Jurkat, Clone E6-1 (cell line): ENCODE measurements around the gene SSTR4.
A peak's percentile ranks its signal among the peaks of the same experiment; 100 is the strongest.

Source experiments
- DNase-seq: peaks from one replicate; pipeline ENCODE4 v3.0.0-alpha.2; 2011; ENCODE audit warnings: low read depth, low spot score
- H3K4me3 ChIP-seq: 2 replicates; pipeline ENCODE4 v1.5.1; 2011; ENCODE audit warnings: mild to moderate bottlenecking, low read length, control low read depth, moderate library complexity

The SSTR4 gene

DNA sequence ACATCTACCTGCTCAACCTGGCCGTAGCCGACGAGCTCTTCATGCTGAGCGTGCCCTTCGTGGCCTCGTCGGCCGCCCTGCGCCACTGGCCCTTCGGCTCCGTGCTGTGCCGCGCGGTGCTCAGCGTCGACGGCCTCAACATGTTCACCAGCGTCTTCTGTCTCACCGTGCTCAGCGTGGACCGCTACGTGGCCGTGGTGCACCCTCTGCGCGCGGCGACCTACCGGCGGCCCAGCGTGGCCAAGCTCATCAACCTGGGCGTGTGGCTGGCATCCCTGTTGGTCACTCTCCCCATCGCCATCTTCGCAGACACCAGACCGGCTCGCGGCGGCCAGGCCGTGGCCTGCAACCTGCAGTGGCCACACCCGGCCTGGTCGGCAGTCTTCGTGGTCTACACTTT lies 619 bp downstream of the SSTR4 start:
- DNase-seq, result no peak
- H3K4me3 ChIP-seq, result no peak overlapping the region

DNA sequence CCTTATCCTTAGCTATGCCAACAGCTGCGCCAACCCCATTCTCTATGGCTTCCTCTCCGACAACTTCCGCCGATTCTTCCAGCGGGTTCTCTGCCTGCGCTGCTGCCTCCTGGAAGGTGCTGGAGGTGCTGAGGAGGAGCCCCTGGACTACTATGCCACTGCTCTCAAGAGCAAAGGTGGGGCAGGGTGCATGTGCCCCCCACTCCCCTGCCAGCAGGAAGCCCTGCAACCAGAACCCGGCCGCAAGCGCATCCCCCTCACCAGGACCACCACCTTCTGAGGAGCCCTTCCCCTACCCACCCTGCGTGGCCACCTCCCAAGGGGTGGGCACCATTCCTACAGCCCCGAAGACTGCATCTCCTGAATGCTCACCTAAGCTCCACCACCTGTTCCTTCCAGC lies 1.3 kb downstream of the SSTR4 start:
- no peak overlapping the region for H3K4me3 ChIP-seq
- no peak for DNase-seq

- no peak overlapping the region for H3K4me3 ChIP-seq
- peak; percentile 67 for DNase-seq
These were observed 1.9 kb downstream of the SSTR4 start for GRCh38 chr20:23037017-23037481.

GRCh38 chr20:23039136-23039875 lies 4.2 kb downstream of the SSTR4 start:
- no peak for DNase-seq
- H3K4me3 ChIP-seq, result no peak overlapping the region

- no peak for DNase-seq
- H3K4me3 ChIP-seq, result no peak overlapping the region
These were observed 4.9 kb downstream of the SSTR4 start for GRCh38 chr20:23039885-23040508.

DNA sequence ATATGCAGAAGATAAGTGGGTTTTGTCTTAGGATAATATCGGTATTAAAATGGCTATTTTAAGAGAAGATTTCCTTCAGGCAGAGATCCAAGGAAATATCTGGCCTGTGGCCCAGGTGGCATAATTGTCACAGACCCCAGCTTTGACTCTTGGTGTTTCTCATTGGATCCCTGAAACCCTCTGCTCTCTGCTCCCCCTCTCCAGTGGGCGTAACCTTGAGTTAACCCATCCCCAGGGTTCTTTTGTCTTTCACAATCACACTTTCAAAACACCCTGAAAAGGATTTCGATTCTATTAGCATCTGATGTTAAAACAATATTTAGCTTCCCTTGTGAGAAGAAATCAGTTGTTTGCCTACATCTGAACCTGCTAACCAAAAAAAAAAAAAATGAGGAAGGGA lies 7.2 kb downstream of the SSTR4 start:
- no peak overlapping the region for H3K4me3 ChIP-seq
- DNase-seq, result no peak

- peak; percentile 19 for DNase-seq
These were observed 8.3 kb downstream of the SSTR4 start for GRCh38 chr20:23043376-23043775.

GRCh38 chr20:23046431-23046830 lies 11.3 kb downstream of the SSTR4 start:
- no peak overlapping the region for H3K4me3 ChIP-seq

More at GRCh38 chr20:23043376-23043775, 8.3 kb downstream of the SSTR4 start:
- H3K4me3 ChIP-seq, result no peak overlapping the region

DNA sequence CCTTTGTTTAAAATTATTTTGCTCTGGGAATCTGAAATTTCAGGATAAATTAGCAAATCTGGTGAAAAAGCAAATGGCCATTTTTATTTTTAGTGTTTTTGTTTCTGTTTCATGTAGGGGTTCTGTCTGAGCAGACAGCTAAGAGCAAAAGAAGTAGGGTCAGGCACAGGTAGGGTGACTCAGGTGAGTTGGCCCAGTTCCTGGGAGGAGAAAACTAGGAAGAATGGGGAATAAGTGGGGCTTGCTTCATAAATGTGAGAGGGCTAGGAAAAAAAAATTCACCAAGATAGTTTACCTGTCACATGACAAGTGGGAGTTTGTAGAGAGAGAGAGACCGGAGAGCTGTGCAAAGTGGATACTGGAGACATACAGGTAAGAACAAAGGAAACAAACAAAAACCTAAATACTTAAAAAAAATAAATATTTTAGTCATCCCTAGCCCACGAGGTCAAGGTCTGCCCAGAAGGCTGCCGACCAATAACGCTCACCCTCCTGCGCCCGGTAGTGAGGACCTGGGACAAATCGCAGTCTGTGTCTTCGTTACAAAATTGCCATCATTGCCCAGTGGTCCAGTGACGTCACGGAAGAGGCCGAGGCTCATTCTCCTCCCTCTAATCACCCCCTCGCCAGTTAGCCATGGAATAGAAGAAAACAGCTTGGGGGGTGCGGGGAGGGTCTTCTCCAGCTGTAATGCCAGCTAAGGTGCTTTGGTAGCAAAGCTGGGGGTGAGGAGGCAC lies 12.1 kb downstream of the SSTR4 start:
- no peak overlapping the region for H3K4me3 ChIP-seq
- no peak for DNase-seq

More at GRCh38 chr20:23046431-23046830, 11.3 kb downstream of the SSTR4 start:
- DNase-seq, result no peak

GRCh38 chr20:23047738-23048214 lies 12.7 kb downstream of the SSTR4 start:
- no peak overlapping the region for H3K4me3 ChIP-seq
- no peak for DNase-seq

GRCh38 chr20:23048283-23049200 lies 13.4 kb downstream of the SSTR4 start:
- no peak overlapping the region for H3K4me3 ChIP-seq
- no peak for DNase-seq

DNA sequence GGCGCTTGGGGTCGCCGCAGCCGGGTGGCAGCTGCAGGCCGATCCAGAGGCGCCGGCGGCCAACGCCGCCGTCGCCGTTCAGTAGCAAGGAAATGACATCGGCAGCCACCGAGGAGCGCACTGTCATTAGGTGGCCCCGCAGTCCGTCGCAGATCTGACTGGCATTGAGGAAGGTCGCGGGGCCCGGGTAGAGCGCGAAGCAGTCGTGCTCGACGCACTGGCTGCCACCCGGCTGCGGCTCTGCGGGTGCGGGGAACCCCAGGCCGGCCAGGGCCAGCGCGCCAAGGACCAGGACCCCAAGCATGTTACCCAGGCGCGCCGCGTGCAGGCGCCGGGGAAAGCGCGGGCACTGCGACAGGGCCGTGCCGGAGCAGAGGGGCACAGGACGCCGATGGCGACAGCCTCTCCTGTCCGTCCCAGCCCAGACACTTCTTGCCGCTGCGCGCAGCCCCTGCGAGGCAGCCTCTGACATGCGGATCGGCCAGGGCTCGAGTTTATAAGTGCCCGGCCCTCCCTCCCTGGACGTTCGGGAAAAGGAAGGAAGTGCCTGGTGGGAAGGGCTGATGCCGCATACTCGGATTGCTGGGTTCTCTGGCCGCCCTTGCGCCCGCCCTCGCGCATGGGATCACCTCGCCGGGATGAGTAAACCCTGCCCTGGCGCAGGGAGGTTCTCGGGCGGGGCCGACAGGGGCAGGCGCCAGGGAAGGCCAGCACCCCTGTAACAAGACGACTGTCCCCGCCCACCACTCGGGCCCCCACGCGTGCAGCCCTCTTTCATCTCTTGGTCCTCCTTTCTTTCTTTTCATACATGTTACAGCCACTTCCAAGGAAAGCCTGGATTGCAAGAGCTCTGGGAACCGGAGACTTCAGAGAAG lies 14.3 kb downstream of the SSTR4 start, which contains the start of gene THBD:
Gene THBD (minus strand): TSS at position 472 of the 875 bp plus-strand sequence. CDS start 168 bp downstream, at position 304.
- no peak for DNase-seq
- H3K4me3 ChIP-seq, result no peak within 1 kb of the TSS

DNA sequence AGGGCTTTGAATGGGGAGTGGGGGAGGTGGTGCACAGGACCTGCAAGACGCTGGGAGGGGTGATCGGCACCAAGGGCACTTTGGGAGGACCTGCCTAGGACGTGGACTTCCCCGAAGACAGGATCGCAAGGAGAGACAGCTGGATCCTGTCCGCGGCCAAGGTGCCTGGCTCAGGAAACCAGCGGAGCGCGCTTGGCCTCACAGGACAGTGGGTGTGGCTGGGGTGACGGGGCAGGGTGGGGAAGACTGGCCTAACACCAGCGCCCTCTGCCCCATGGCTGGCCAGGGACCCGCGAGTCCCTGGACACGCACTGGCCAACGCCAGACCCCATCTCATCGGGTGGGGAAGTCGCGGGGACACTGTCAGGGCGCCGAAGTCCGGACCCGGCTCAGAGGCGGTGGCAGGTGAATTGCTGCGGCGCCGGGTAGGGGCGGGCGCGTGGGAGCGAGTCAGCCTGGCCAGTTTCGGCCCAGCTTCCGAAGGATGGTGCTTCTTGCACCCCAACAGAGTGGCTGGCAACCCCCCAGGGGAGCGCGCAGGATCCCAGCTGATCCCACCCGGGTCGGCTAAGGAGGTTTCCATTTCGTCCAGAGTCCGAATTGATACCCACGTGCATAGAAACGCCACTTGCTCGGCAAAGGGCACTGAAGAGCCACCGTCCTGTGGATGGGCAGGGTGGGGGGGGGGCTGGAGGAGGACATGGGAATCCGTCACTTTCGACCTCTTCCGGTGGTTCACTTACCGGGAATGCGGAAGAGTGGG lies 15.1 kb downstream of the SSTR4 start:
- DNase-seq, result no peak
- no peak overlapping the region for H3K4me3 ChIP-seq

GRCh38 chr20:23050847-23051627 lies 15.9 kb downstream of the SSTR4 start:
- no peak overlapping the region for H3K4me3 ChIP-seq
- no peak for DNase-seq

DNA sequence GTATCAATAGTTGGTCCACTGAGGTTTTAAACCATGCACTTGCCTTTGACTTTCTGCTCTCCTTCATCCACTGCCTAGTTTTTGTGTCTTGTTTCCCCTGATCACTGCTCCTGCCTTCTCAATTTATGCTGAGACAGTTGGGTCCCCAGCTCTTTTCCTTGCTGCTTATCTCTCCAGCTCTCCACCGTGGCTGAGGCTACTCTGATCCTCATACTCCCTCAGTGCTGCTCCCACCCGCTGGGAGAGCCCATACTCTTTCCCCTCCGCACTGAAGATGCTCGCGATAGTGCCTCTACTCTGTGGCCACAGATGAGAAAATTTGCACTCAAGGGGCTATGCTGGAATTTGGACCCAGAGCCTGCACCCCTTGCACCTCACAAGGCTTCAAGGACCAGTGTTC lies 17.8 kb downstream of the SSTR4 start:
- no peak for DNase-seq
- no peak overlapping the region for H3K4me3 ChIP-seq

GRCh38 chr20:23058240-23058639 lies 23.1 kb downstream of the SSTR4 start:
- DNase-seq, result no peak
- H3K4me3 ChIP-seq, result no peak overlapping the region
